Tibial nerve (tissue), 4 donors: ENCODE measurements around the gene PBRM1. TPM values are rescaled to one million over a fixed set of nuclear protein-coding genes. Genes with fewer than 3 reads are reported as not detected.

Experiments used
- DNase-seq, 2 donors: peaks; one replicate each; pipeline ENCODE4 v3.0.0-alpha.2; 2019; ENCODE audit warnings: low spot score in 2 of 2
- H3K27ac ChIP-seq, 4 donors: fragments of 200-600 bp; sonication (generic) in 3 of 4; one replicate each; pipeline ENCODE4 v1.5.1; 2017 to 2019; ENCODE audit warnings: mild to moderate bottlenecking in 1 of 4
- H3K27me3 ChIP-seq, 2 donors: fragments of 200-600 bp; sonication (generic) in 1 of 2; one replicate each; pipeline versions ENCODE4 v1.5.1 to v1.6.0; 2017 to 2019
- H3K36me3 ChIP-seq, 3 donors: fragments of 200-600 bp; sonication (generic); one replicate each; pipeline ENCODE4 v1.5.1; 2018 to 2019
- H3K4me1 ChIP-seq, 4 donors: fragments of 200-600 bp; sonication (generic) in 3 of 4; one replicate each; pipeline ENCODE4 v1.5.1; 2017 to 2019
- H3K4me3 ChIP-seq, 4 donors: fragments of 200-600 bp; sonication (generic) in 3 of 4; one replicate each; pipeline ENCODE4 v1.5.1; 2017 to 2019; ENCODE audit warnings: mild to moderate bottlenecking in 1 of 4, moderate library complexity in 1 of 4
- H3K9me3 ChIP-seq, 4 donors: fragments of 200-600 bp; sonication (generic) in 3 of 4; one replicate each; pipeline ENCODE4 v1.5.1; 2017 to 2019
- CTCF ChIP-seq, 5 experiments: fragments of 200-600 bp in 3 of 5; fragments of 450-650 bp in 2 of 5; sonication (generic) in 3 of 5; IDR thresholded peaks; one replicate each; pipeline ENCODE4 v1.5.1; 2016 to 2019; ENCODE audit warnings: antibody characterized with exemption in 5 of 5, mild to moderate bottlenecking in 3 of 5, moderate library complexity in 2 of 5
- EP300 ChIP-seq, 2 donors: sonication (generic); formaldehyde crosslinking; IDR thresholded peaks; one replicate each; pipeline ENCODE4 v1.6.1; 2017; ENCODE audit warnings: antibody characterized with exemption in 2 of 2, mild to moderate bottlenecking in 1 of 2
- POLR2A ChIP-seq, 2 donors: fragments of 450-650 bp; IDR thresholded peaks; one replicate each; pipeline ENCODE4 v1.6.1; 2017; ENCODE audit warnings: antibody characterized with exemption in 2 of 2, mild to moderate bottlenecking in 2 of 2, moderate library complexity in 2 of 2
- WGBS, 2 donors: methylation state at CpG; one replicate each; pipeline ENCODE4 v1.1.5; 2018; 5-methylcytosine and 5-hydroxymethylcytosine counted together
- total RNA-seq, 4 donors: library from RNA; depleted of rRNA; stranded (reverse); fragments of >200 nt; gene quantifications; one replicate each; pipeline ENCODE4 v1.1.0, GENCODE V29; 2016

PBRM1 gene
- total RNA-seq, 4 donors from 2014 or later: 87.0 to 123 (median 114) TPM

- TF ChIP-seq CTCF (IDR thresholded peaks at IDR 0.05) (no peak), POLR2A (IDR thresholded peaks at IDR 0.05) (no peak), EP300 (IDR thresholded peaks at IDR 0.05) (no peak)
- H3K36me3 ChIP-seq: peaks cover 0 to 61% (median 0%) of the 10 kb centered on the region in 3 donors
- peak overlapping the region in 2 of 4 donors; percentile 43 to 65 for H3K27ac ChIP-seq
Measured at GRCh38 chr3:52671676-52672075, 14.0 kb downstream of the PBRM1 start.

GRCh38 chr3:52670621-52671521 is 14.8 kb downstream of the PBRM1 start:
- WGBS, 2 donors: 52 to 65% methylated on average over 9 of the region's 9 CpGs
- Histone ChIP-seq H3K27me3 (no peaks in the 10 kb centered on the region), H3K9me3 (no peaks in the 10 kb centered on the region), H3K27ac (peak overlapping the region in 2 of 4 donors; percentile 43 to 80), H3K4me3 (no peak overlapping the region), H3K4me1 (peaks cover 0 to 22% (median 11%) of the 10 kb centered on the region in 4 donors), H3K36me3 (peaks cover 0 to 61% (median 0%) of the 10 kb centered on the region in 3 donors)
- DNase-seq: no peak
- TF ChIP-seq EP300 (IDR thresholded peaks at IDR 0.05) (peak in 1 of 2 donors; percentile 29), POLR2A (IDR thresholded peaks at IDR 0.05) (no peak), CTCF (IDR thresholded peaks at IDR 0.05) (no peak)

More at GRCh38 chr3:52671676-52672075, 14.0 kb downstream of the PBRM1 start:
- H3K4me1 ChIP-seq: peaks cover 0 to 22% (median 11%) of the 10 kb centered on the region in 4 donors
- no peaks in the 10 kb centered on the region for H3K27me3 ChIP-seq
- no peak overlapping the region for H3K4me3 ChIP-seq
- 38 to 52% methylated on average over 1 of the region's 1 CpG for WGBS, 2 donors
- H3K9me3 ChIP-seq: no peaks in the 10 kb centered on the region
- no peak for DNase-seq

GRCh38 chr3:52663098-52663497 is 22.6 kb downstream of the PBRM1 start:
- TF ChIP-seq EP300 (IDR thresholded peaks at IDR 0.05): no peak
- TF ChIP-seq CTCF (IDR thresholded peaks at IDR 0.05): no peak
- TF ChIP-seq POLR2A (IDR thresholded peaks at IDR 0.05): no peak

GRCh38 chr3:52660046-52660445 is 25.7 kb downstream of the PBRM1 start:
- no peak overlapping the region for H3K27ac ChIP-seq
- H3K4me1 ChIP-seq: no peaks in the 10 kb centered on the region
- TF ChIP-seq POLR2A (IDR thresholded peaks at IDR 0.05): no peak
- WGBS, 2 donors: 60 to 83% methylated on average over 3 of the region's 3 CpGs
- no peak overlapping the region for H3K4me3 ChIP-seq
- DNase-seq: no peak
- no peaks in the 10 kb centered on the region for H3K27me3 ChIP-seq
- no peaks in the 10 kb centered on the region for H3K9me3 ChIP-seq
- peaks cover 4 to 97% (median 20%) of the 10 kb centered on the region in 3 donors for H3K36me3 ChIP-seq

More at GRCh38 chr3:52663098-52663497, 22.6 kb downstream of the PBRM1 start:
- no peak overlapping the region for H3K4me3 ChIP-seq
- H3K27ac ChIP-seq: no peak overlapping the region
- no peaks in the 10 kb centered on the region for H3K27me3 ChIP-seq
- peaks cover 4 to 96% (median 9%) of the 10 kb centered on the region in 3 donors for H3K36me3 ChIP-seq
- 90 to 92% methylated on average over 3 of the region's 3 CpGs for WGBS, 2 donors
- H3K9me3 ChIP-seq: no peaks in the 10 kb centered on the region
- no peak for DNase-seq
- no peaks in the 10 kb centered on the region for H3K4me1 ChIP-seq

- H3K27ac ChIP-seq: no peak overlapping the region
- H3K4me3 ChIP-seq: no peak overlapping the region
- no peaks in the 10 kb centered on the region for H3K4me1 ChIP-seq
- peaks cover 0 to 98% (median 18%) of the 10 kb centered on the region in 3 donors for H3K36me3 ChIP-seq
- no peaks in the 10 kb centered on the region for H3K27me3 ChIP-seq
- 90% methylated on average over 3 of the region's 3 CpGs for WGBS, 2 donors
- H3K9me3 ChIP-seq: no peaks in the 10 kb centered on the region
- no peak for DNase-seq
- TF ChIP-seq POLR2A (IDR thresholded peaks at IDR 0.05) (no peak), EP300 (IDR thresholded peaks at IDR 0.05) (no peak), CTCF (IDR thresholded peaks at IDR 0.05) (no peak)
Measured at GRCh38 chr3:52655895-52656294, 29.8 kb downstream of the PBRM1 start.
